ENCODE results near the gene CSAD.

Gene CSAD

GRCh38 chr12:53160000-53160399 lies 20.7 kb downstream of the CSAD start:
- TF ChIP-seq CTCF (IDR thresholded peaks at IDR 0.05; ENCODE audit: insufficient read depth, low read depth, low read length, missing control alignments) = no peak
- no peak overlapping the region for H3K4me3 ChIP-seq (ENCODE audit: low read depth, low read length)
- DNase-seq (ENCODE audit: low read depth) = no peak

GRCh38 chr12:53159195-53159839 lies 21.4 kb downstream of the CSAD start:
- TF ChIP-seq CTCF (IDR thresholded peaks at IDR 0.05; ENCODE audit: insufficient read depth, low read depth, low read length, missing control alignments) = peak; percentile 100
- peak; percentile 91 for DNase-seq (ENCODE audit: low read depth)
- no peak overlapping the region for H3K4me3 ChIP-seq (ENCODE audit: low read depth, low read length)

GRCh38 chr12:53152390-53152789 lies 28.3 kb downstream of the CSAD start:
- no peak for DNase-seq (ENCODE audit: low read depth)
- H3K4me3 ChIP-seq (ENCODE audit: low read depth, low read length) = no peak overlapping the region
- no peak for TF ChIP-seq CTCF (IDR thresholded peaks at IDR 0.05; ENCODE audit: insufficient read depth, low read depth, low read length, missing control alignments)

GRCh38 chr12:53151039-53151438 lies 29.7 kb downstream of the CSAD start:
- no peak for DNase-seq (ENCODE audit: low read depth)
- no peak for TF ChIP-seq CTCF (IDR thresholded peaks at IDR 0.05; ENCODE audit: insufficient read depth, low read depth, low read length, missing control alignments)
- no peak overlapping the region for H3K4me3 ChIP-seq (ENCODE audit: low read depth, low read length)

GRCh38 chr12:53147653-53148052 lies 33.1 kb downstream of the CSAD start:
- DNase-seq (ENCODE audit: low read depth) = no peak
- H3K4me3 ChIP-seq (ENCODE audit: low read depth, low read length) = no peak overlapping the region
- TF ChIP-seq CTCF (IDR thresholded peaks at IDR 0.05; ENCODE audit: insufficient read depth, low read depth, low read length, missing control alignments) = no peak

- no peak for TF ChIP-seq CTCF (IDR thresholded peaks at IDR 0.05; ENCODE audit: insufficient read depth, low read depth, low read length, missing control alignments)
- H3K4me3 ChIP-seq (ENCODE audit: low read depth, low read length) = no peak overlapping the region
- DNase-seq (ENCODE audit: low read depth) = no peak
Measured at GRCh38 chr12:53147181-53147580, 33.5 kb downstream of the CSAD start.
